Measurements from ENCODE around the gene MAGI2.

The MAGI2 gene

GRCh38 chr7:78055001-78055573, 1398.4 kb downstream of the MAGI2 start:
- no peak overlapping the region for H3K4me3 ChIP-seq (ENCODE audit: low read depth in 1 of 2, low read length in 2 of 2)
- no peaks in the 10 kb centered on the region for H3K4me1 ChIP-seq (ENCODE audit: insufficient read depth, low read length)
- no peak overlapping the region for H3K4me2 ChIP-seq (ENCODE audit: insufficient read depth, low read length)
- H2AFZ ChIP-seq (ENCODE audit: low read depth, low read length) = no peak overlapping the region
- no peaks in the 10 kb centered on the region for H3K79me2 ChIP-seq (ENCODE audit: insufficient read depth, low read length)
- no peaks in the 10 kb centered on the region for H4K20me1 ChIP-seq (ENCODE audit: insufficient read depth, low read length)
- H3K36me3 ChIP-seq (ENCODE audit: insufficient read depth, low read length) = no peaks in the 10 kb centered on the region
- no peaks in the 10 kb centered on the region for H3K9me3 ChIP-seq (ENCODE audit: insufficient read depth, low read length, severe bottlenecking)
- peaks cover 6% of the 10 kb centered on the region for H3K27me3 ChIP-seq (ENCODE audit: insufficient read depth, low read length, poor library complexity)
- TF ChIP-seq EZH2 (IDR thresholded peaks at IDR 0.05; ENCODE audit: borderline replicate concordance, low read depth, low read length, severe bottlenecking) = no peak
- no peak for TF ChIP-seq CTCF (IDR thresholded peaks at IDR 0.05; ENCODE audit: borderline replicate concordance, extremely low read depth, low read length, poor library complexity, severe bottlenecking)
- no peak overlapping the region for H3K9ac ChIP-seq (ENCODE audit: low read depth, low read length)
- no peak for ATAC-seq (ENCODE audit: insufficient read depth, low read depth)
- DNase-seq = no peak
- no peak overlapping the region for H3K27ac ChIP-seq (ENCODE audit: low read length)

GRCh38 chr7:78052112-78052511, 1401.4 kb downstream of the MAGI2 start:
- H4K20me1 ChIP-seq (ENCODE audit: insufficient read depth, low read length) = no peaks in the 10 kb centered on the region
- H3K4me2 ChIP-seq (ENCODE audit: insufficient read depth, low read length) = no peak overlapping the region
- no peaks in the 10 kb centered on the region for H3K36me3 ChIP-seq (ENCODE audit: insufficient read depth, low read length)
- H3K4me1 ChIP-seq (ENCODE audit: insufficient read depth, low read length) = no peaks in the 10 kb centered on the region
- no peaks in the 10 kb centered on the region for H3K9me3 ChIP-seq (ENCODE audit: insufficient read depth, low read length, severe bottlenecking)
- no peaks in the 10 kb centered on the region for H3K79me2 ChIP-seq (ENCODE audit: insufficient read depth, low read length)
- no peak overlapping the region for H3K4me3 ChIP-seq (ENCODE audit: low read depth in 1 of 2, low read length in 2 of 2)
- H3K9ac ChIP-seq (ENCODE audit: low read depth, low read length) = no peak overlapping the region
- DNase-seq (no peak), ATAC-seq (ENCODE audit: insufficient read depth, low read depth) (no peak)
- H2AFZ ChIP-seq (ENCODE audit: low read depth, low read length) = no peak overlapping the region
- H3K27ac ChIP-seq (ENCODE audit: low read length) = no peak overlapping the region
- peaks cover 12% of the 10 kb centered on the region for H3K27me3 ChIP-seq (ENCODE audit: insufficient read depth, low read length, poor library complexity)
- TF ChIP-seq CTCF (IDR thresholded peaks at IDR 0.05; ENCODE audit: borderline replicate concordance, extremely low read depth, low read length, poor library complexity, severe bottlenecking) (no peak), EZH2 (IDR thresholded peaks at IDR 0.05; ENCODE audit: borderline replicate concordance, low read depth, low read length, severe bottlenecking) (no peak)

GRCh38 chr7:78047800-78048199, 1405.7 kb downstream of the MAGI2 start:
- no peak overlapping the region for H3K4me3 ChIP-seq (ENCODE audit: low read depth in 1 of 2, low read length in 2 of 2)
- no peak overlapping the region for H3K27ac ChIP-seq (ENCODE audit: low read length)
- TF ChIP-seq EZH2 (IDR thresholded peaks at IDR 0.05; ENCODE audit: borderline replicate concordance, low read depth, low read length, severe bottlenecking) (no peak), CTCF (IDR thresholded peaks at IDR 0.05; ENCODE audit: borderline replicate concordance, extremely low read depth, low read length, poor library complexity, severe bottlenecking) (no peak)
- H3K27me3 ChIP-seq (ENCODE audit: insufficient read depth, low read length, poor library complexity) = peaks cover 6% of the 10 kb centered on the region
- H3K79me2 ChIP-seq (ENCODE audit: insufficient read depth, low read length) = no peaks in the 10 kb centered on the region
- H4K20me1 ChIP-seq (ENCODE audit: insufficient read depth, low read length) = no peaks in the 10 kb centered on the region
- no peak overlapping the region for H2AFZ ChIP-seq (ENCODE audit: low read depth, low read length)
- no peak for ATAC-seq (ENCODE audit: insufficient read depth, low read depth)
- no peak for DNase-seq
- H3K4me1 ChIP-seq (ENCODE audit: insufficient read depth, low read length) = no peaks in the 10 kb centered on the region
- no peak overlapping the region for H3K4me2 ChIP-seq (ENCODE audit: insufficient read depth, low read length)
- no peaks in the 10 kb centered on the region for H3K36me3 ChIP-seq (ENCODE audit: insufficient read depth, low read length)
- no peaks in the 10 kb centered on the region for H3K9me3 ChIP-seq (ENCODE audit: insufficient read depth, low read length, severe bottlenecking)
- H3K9ac ChIP-seq (ENCODE audit: low read depth, low read length) = no peak overlapping the region

GRCh38 chr7:78043159-78043558, 1410.3 kb downstream of the MAGI2 start:
- Histone ChIP-seq H3K9ac (ENCODE audit: low read depth, low read length) (no peak overlapping the region), H2AFZ (ENCODE audit: low read depth, low read length) (no peak overlapping the region), H3K36me3 (ENCODE audit: insufficient read depth, low read length) (no peaks in the 10 kb centered on the region), H3K27me3 (ENCODE audit: insufficient read depth, low read length, poor library complexity) (peaks cover 8% of the 10 kb centered on the region), H3K27ac (ENCODE audit: low read length) (no peak overlapping the region), H3K9me3 (ENCODE audit: insufficient read depth, low read length, severe bottlenecking) (no peaks in the 10 kb centered on the region), H4K20me1 (ENCODE audit: insufficient read depth, low read length) (no peaks in the 10 kb centered on the region), H3K4me3 (ENCODE audit: low read depth in 1 of 2, low read length in 2 of 2) (no peak overlapping the region), H3K4me1 (ENCODE audit: insufficient read depth, low read length) (no peaks in the 10 kb centered on the region), H3K79me2 (ENCODE audit: insufficient read depth, low read length) (no peaks in the 10 kb centered on the region), H3K4me2 (ENCODE audit: insufficient read depth, low read length) (no peak overlapping the region)
- DNase-seq (no peak), ATAC-seq (ENCODE audit: insufficient read depth, low read depth) (no peak)
- TF ChIP-seq CTCF (IDR thresholded peaks at IDR 0.05; ENCODE audit: borderline replicate concordance, extremely low read depth, low read length, poor library complexity, severe bottlenecking) (no peak), EZH2 (IDR thresholded peaks at IDR 0.05; ENCODE audit: borderline replicate concordance, low read depth, low read length, severe bottlenecking) (no peak)

All from DND-41 (cell line).